IMR-90 (cell line): ENCODE measurements around the gene PRR16. TPM values are rescaled to one million over a fixed set of nuclear protein-coding genes. Genes with fewer than 3 reads are reported as not detected.
"Not testable (repeated sequence)": the region's sequence is repeated elsewhere in the genome, so short reads cannot be mapped to it uniquely, and the experiment has no call there.

Experiments
- ATAC-seq: fragments of 200-7000 bp; cut with Tn5 transposase; 2 replicates; pipeline ENCODE4 v1.9.1; 2020; ENCODE audit warnings: low read depth, mild to moderate bottlenecking, moderate library complexity
- BruUV-seq: library from RNA; stranded (reverse); fragments of 400-500 nt; replicated peaks from 2 replicates; lab custom pipeline; 2021; lab: Mats Ljungman, UMichigan
- CTCF ChIA-PET: fragments of 300-600 bp; formaldehyde crosslinking; extraction: SDS; loops from one replicate; lab custom pipeline; 2021; ENCODE audit warnings: antibody characterized with exemption; lab: Yijun Ruan, JAX
- POLR2A ChIA-PET: fragments of 300-600 bp; sonication (Branson Sonifier 250); formaldehyde crosslinking; loops from one replicate; lab custom pipeline; 2022; ENCODE audit warnings: antibody characterized with exemption; ENCODE audit not compliant: unreplicated experiment; lab: Charles Lee
- DNase-seq: peaks from one replicate; pipeline ENCODE4 v3.0.0; 2013
- H2AFZ ChIP-seq: replicated peaks from 2 replicates; pipeline ENCODE3; 2013; ENCODE audit warnings: low read length, mild to moderate bottlenecking; ENCODE audit not compliant: poor library complexity
- H2AK5ac ChIP-seq: 2 replicates; pipeline ENCODE4 v1.6.1; 2013; ENCODE audit warnings: low read depth, low read length, inconsistent platforms
- H2AK9ac ChIP-seq: replicated peaks from 2 replicates; pipeline ENCODE3; 2013; ENCODE audit warnings: mild to moderate bottlenecking, low read depth, low read length, moderate library complexity; ENCODE audit not compliant: poor library complexity
- H2BK120ac ChIP-seq: 2 replicates; pipeline ENCODE4 v1.6.1; 2013; ENCODE audit warnings: low read depth, low read length, inconsistent platforms
- H2BK15ac ChIP-seq: 3 replicates; pipeline ENCODE4 v1.6.1; 2013; ENCODE audit warnings: low read depth, low read length, inconsistent platforms
- H2BK20ac ChIP-seq: 2 replicates; pipeline ENCODE4 v1.6.1; 2013; ENCODE audit warnings: low read depth, mild to moderate bottlenecking, inconsistent platforms, low read length, moderate library complexity
- H2BK5ac ChIP-seq: 2 replicates; pipeline ENCODE4 v1.6.1; 2013; ENCODE audit warnings: mild to moderate bottlenecking, low read depth, low read length, inconsistent platforms; ENCODE audit not compliant: poor library complexity, severe bottlenecking
- H3K14ac ChIP-seq: replicated peaks from 2 replicates; pipeline ENCODE4 v1.6.1; 2013; ENCODE audit warnings: low read depth, low read length, inconsistent platforms
- H3K18ac ChIP-seq: 2 replicates; pipeline ENCODE4 v1.6.1; 2013; ENCODE audit warnings: low read depth, low read length, control low read depth
- H3K23ac ChIP-seq: 2 replicates; pipeline ENCODE4 v1.6.1; 2013; ENCODE audit warnings: low read depth, low read length, inconsistent platforms
- H3K27ac ChIP-seq: 2 replicates; pipeline ENCODE4 v1.5.1; 2013; ENCODE audit warnings: mild to moderate bottlenecking, control low read depth, low read length; ENCODE audit not compliant: insufficient read depth
- H3K27me3 ChIP-seq: 2 replicates; pipeline ENCODE4 v1.6.1; 2013; ENCODE audit warnings: low read length; ENCODE audit not compliant: control insufficient read depth, insufficient read depth
- H3K36me3 ChIP-seq: 2 replicates; pipeline ENCODE4 v1.6.1; 2013; ENCODE audit warnings: low read length, mixed read lengths; ENCODE audit not compliant: control insufficient read depth, insufficient read depth
- H3K4ac ChIP-seq: 2 replicates; pipeline ENCODE4 v1.6.1; 2013; ENCODE audit warnings: low read depth, low read length, inconsistent platforms
- H3K4me1 ChIP-seq: 2 replicates; pipeline ENCODE4 v1.6.1; 2013; ENCODE audit warnings: low read length, mixed read lengths; ENCODE audit not compliant: control insufficient read depth, insufficient read depth
- H3K4me2 ChIP-seq: 2 replicates; pipeline ENCODE4 v1.6.1; 2013; ENCODE audit warnings: low read depth, mild to moderate bottlenecking, control low read depth, low read length, moderate library complexity
- H3K4me3 ChIP-seq: 2 replicates; pipeline ENCODE4 v1.5.1; 2013; ENCODE audit warnings: low read depth, mild to moderate bottlenecking, control low read depth, low read length, moderate library complexity; ENCODE audit not compliant: insufficient read depth
- H3K56ac ChIP-seq: 2 replicates; pipeline ENCODE4 v1.6.1; 2013; ENCODE audit warnings: low read length, inconsistent platforms; ENCODE audit not compliant: insufficient read depth; ENCODE audit errors: extremely low read depth
- H3K79me1 ChIP-seq, 2 experiments: 2 replicates each; pipeline ENCODE4 v1.6.1; 2013; ENCODE audit warnings: low read length in 2 of 2, inconsistent platforms in 1 of 2, low read depth in 1 of 2
- H3K9ac ChIP-seq: 2 replicates; pipeline ENCODE4 v1.6.1; 2013; ENCODE audit warnings: low read depth, low read length, control low read depth
- H3K9me1 ChIP-seq: 2 replicates; pipeline ENCODE4 v1.6.1; 2013; ENCODE audit warnings: low read length, inconsistent platforms; ENCODE audit not compliant: insufficient read depth
- H3K9me3 ChIP-seq: 2 replicates; pipeline ENCODE4 v1.6.1; 2013; ENCODE audit warnings: low read length; ENCODE audit not compliant: control insufficient read depth, insufficient read depth
- H4K20me1 ChIP-seq: 2 replicates; pipeline ENCODE4 v1.6.1; 2013; ENCODE audit warnings: low read length, inconsistent platforms; ENCODE audit not compliant: insufficient read depth
- H4K5ac ChIP-seq: 2 replicates; pipeline ENCODE4 v1.6.1; 2013; ENCODE audit warnings: mild to moderate bottlenecking, low read depth, low read length, control low read depth
- H4K8ac ChIP-seq, 2 experiments: 2 replicates each; pipeline ENCODE4 v1.6.1; 2013; ENCODE audit warnings: low read depth in 2 of 2, low read length in 2 of 2, control low read depth in 1 of 2, inconsistent platforms in 1 of 2
- H4K91ac ChIP-seq: 2 replicates; pipeline ENCODE4 v1.6.1; 2013; ENCODE audit warnings: low read depth, low read length, inconsistent platforms; ENCODE audit not compliant: insufficient read depth
- WGBS, 2 experiments: methylation state at CpG; one replicate each; pipeline versions ENCODE4 v1.1.5 to v1.1.7; 2013; ENCODE audit warnings: missing lambda C conversion rate in 2 of 2; ENCODE audit not compliant: insufficient read length in 1 of 2; ENCODE audit errors: extremely low coverage in 2 of 2; 5-methylcytosine and 5-hydroxymethylcytosine counted together
- dilution Hi-C: fragments of 300-500 bp; cut with HindIII; formaldehyde crosslinking; loops from one replicate; pipeline ENCODE4 v1.14.3; 2018; ENCODE audit warnings: low sequenced_read_pairs; ENCODE audit not compliant: unreplicated experiment
- in situ Hi-C: fragments of 300-500 bp; cut with MboI; formaldehyde crosslinking; loops from 3 replicates; pipeline ENCODE4 v1.14.3; 2019; ENCODE audit warnings: low sequenced_read_pairs, inconsistent platforms, mixed read lengths
- intact Hi-C: fragments of 100-400 bp; cut with micrococcal nuclease; formaldehyde crosslinking; loops from 2 replicates; pipeline ENCODE4 v1.10.0; 2022
- polyA plus RNA-seq, 3 experiments: library from polyadenylated mRNA; depleted of rRNA; stranded (reverse); fragments of >200 nt; gene quantifications; 2 replicates each; pipeline ENCODE4 v1.2.3, GENCODE V29; 2012; ENCODE audit warnings: low replicate concordance in 1 of 3
- total RNA-seq: library from RNA; depleted of rRNA; stranded (reverse); fragments of >200 nt; gene quantifications from 2 replicates; pipeline ENCODE4 v1.2.3, GENCODE V29; 2012

Gene PRR16
- total and polyA plus RNA-seq, 2 of the 4 experiments (the other 2 are of a cell fraction): 9.9 to 45.2 TPM

GRCh38 chr5:120458508-120458847 is 5.6 kb upstream of the PRR16 start:
- ATAC-seq, H3K4me1 ChIP-seq, dilution Hi-C loops, BruUV-seq, H3K36me3 ChIP-seq, H2BK120ac ChIP-seq, H3K4me2 ChIP-seq, H2AK9ac ChIP-seq, H4K5ac ChIP-seq, H2BK5ac ChIP-seq, H3K14ac ChIP-seq, H3K27me3 ChIP-seq, H4K8ac ChIP-seq, H3K79me1 ChIP-seq, H4K91ac ChIP-seq, H3K9me1 ChIP-seq, H4K20me1 ChIP-seq, H2BK15ac ChIP-seq, H3K4me3 ChIP-seq, DNase-seq, H3K56ac ChIP-seq, H3K23ac ChIP-seq, H3K4ac ChIP-seq, H3K9me3 ChIP-seq, H2AFZ ChIP-seq, H3K9ac ChIP-seq, H3K18ac ChIP-seq, H2AK5ac ChIP-seq, POLR2A ChIA-PET, H3K27ac ChIP-seq, H2BK20ac ChIP-seq: not testable (repeated sequence)
- no CpG with 5 or more reads among the region's 2 CpGs for WGBS, 2 experiments
- in situ Hi-C loops: loop anchor here (25.0 kb wide), 1 partner anchor 1504 kb away; the partner anchor contains the start of gene SRFBP1
- intact Hi-C loops: loop anchor here (1.0 kb wide), 1 partner anchor 405 kb away; no protein-coding TSS in a partner anchor
- CTCF ChIA-PET: interaction anchor here (0.6 kb wide), 1 partner anchor 157 kb away, joined by 3 read pairs; no protein-coding TSS in a partner anchor
